ENCODE results near the gene FOXP1.

GRCh38 chr3:71491154-71491752, 92.3 kb downstream of the FOXP1 start:
- TF ChIP-seq FOXA1 (IDR thresholded peaks at IDR 0.05) (no peak), FOXM1 (IDR thresholded peaks at IDR 0.05; ENCODE audit: borderline replicate concordance) (no peak), TARDBP (IDR thresholded peaks at IDR 0.05) (no peak), PKNOX1 (IDR thresholded peaks at IDR 0.05) (no peak), NFRKB (IDR thresholded peaks at IDR 0.05) (no peak), FOXK2 (IDR thresholded peaks at IDR 0.05) (no peak), LEF1 (IDR thresholded peaks at IDR 0.05; ENCODE audit: borderline replicate concordance) (no peak), ZNF384 (IDR thresholded peaks at IDR 0.05) (no peak), CTBP1 (IDR thresholded peaks at IDR 0.05; ENCODE audit: borderline replicate concordance) (no peak), SUZ12 (IDR thresholded peaks at IDR 0.05) (no peak), SP1 (IDR thresholded peaks at IDR 0.05) (no peak), ELF4 (IDR thresholded peaks at IDR 0.05) (no peak)

Measured in HEK293T (cell line).